Sciatic nerve (tissue), 2 donors: Measurements from ENCODE around the gene SFXN4. TPM values are rescaled to one million over a fixed set of nuclear protein-coding genes. Genes with fewer than 3 reads are reported as not detected.
"Not testable (repeated sequence)": the region's sequence is repeated elsewhere in the genome, so short reads cannot be mapped to it uniquely, and the experiment has no call there.

Experiments used
- ATAC-seq: fragments of 200-7000 bp; cut with Tn5 transposase; one replicate; pipeline ENCODE4 v1.9.1; 2020; ENCODE audit warnings: mild to moderate bottlenecking, moderate library complexity
- DNase-seq: peaks from one replicate; pipeline ENCODE4 v3.0.0-alpha.2; 2020; ENCODE audit warnings: low spot score
- intact Hi-C: fragments of 100-400 bp; cut with DNase I; formaldehyde crosslinking; loops from one replicate; pipeline ENCODE4 v1.14.2; 2022
- total RNA-seq: library from RNA; stranded (reverse); fragmentation: NEBNext Ultra II Directional; extraction: Animal tissue kit (Norgen Biotek cat#: 25700); gene quantifications from one replicate; pipeline ENCODE4 v1.2.1, GENCODE V29; 2021
- donor health status: DM: no; HTN: no; CAD: no.
- donor health status: DM: no; HTN: no; CAD: no.

The SFXN4 gene
- total RNA-seq, 1 donor from 2014 or later, result 13.5 TPM

GRCh38 chr10:119120413-119120867 lies 45.1 kb downstream of the SFXN4 start:
- DNase-seq, result no peak
- intact Hi-C loops, result no loop called here
- no peak for ATAC-seq

- DNase-seq, result no peak
- intact Hi-C loops, result no loop called here
- ATAC-seq, result no peak
These were observed 46.1 kb downstream of the SFXN4 start for GRCh38 chr10:119119400-119119799.

GRCh38 chr10:119118231-119118630 lies 47.3 kb downstream of the SFXN4 start:
- intact Hi-C loops, result no loop called here
- DNase-seq, result no peak

GRCh38 chr10:119116326-119116951 lies 49.1 kb downstream of the SFXN4 start:
- intact Hi-C loops, result no loop called here
- no peak for DNase-seq

More at GRCh38 chr10:119118231-119118630, 47.3 kb downstream of the SFXN4 start:
- no peak for ATAC-seq

GRCh38 chr10:119115926-119116325 lies 49.6 kb downstream of the SFXN4 start:
- ATAC-seq (no peak), DNase-seq (no peak)
- intact Hi-C loops, result no loop called here

More at GRCh38 chr10:119116326-119116951, 49.1 kb downstream of the SFXN4 start:
- ATAC-seq, result no peak

- ATAC-seq, result peak; percentile 58
- no peak for DNase-seq
- intact Hi-C loops, result no loop called here
These were observed 51.5 kb downstream of the SFXN4 start for GRCh38 chr10:119113751-119114732.

GRCh38 chr10:119112056-119112455 lies 53.5 kb downstream of the SFXN4 start:
- DNase-seq (no peak), ATAC-seq (no peak)
- intact Hi-C loops, result no loop called here

GRCh38 chr10:119107771-119108170 lies 57.7 kb downstream of the SFXN4 start:
- DNase-seq, intact Hi-C loops, ATAC-seq: not testable (repeated sequence)

GRCh38 chr10:119107106-119107505 lies 58.4 kb downstream of the SFXN4 start:
- ATAC-seq, DNase-seq, intact Hi-C loops: not testable (repeated sequence)

GRCh38 chr10:119105899-119106298 lies 59.6 kb downstream of the SFXN4 start:
- ATAC-seq, intact Hi-C loops, DNase-seq: not testable (repeated sequence)

GRCh38 chr10:119105155-119105554 lies 60.4 kb downstream of the SFXN4 start:
- intact Hi-C loops, result no loop called here
- no peak for DNase-seq
- ATAC-seq, result no peak

- DNase-seq, result peak; percentile 65
- intact Hi-C loops, result no loop called here
- ATAC-seq, result peak; percentile 8
These were observed 60.9 kb downstream of the SFXN4 start for GRCh38 chr10:119104654-119105015.

- ATAC-seq (peak; percentile 95), DNase-seq (peak; percentile 92)
- intact Hi-C loops, result no loop called here
These were observed 61.4 kb downstream of the SFXN4 start, which contains the start of gene DENND10 for GRCh38 chr10:119103903-119104653. Gene DENND10, plus strand, starts transcription at chr10:119104113. Its CDS starts 30 bp downstream, at chr10:119104143.

GRCh38 chr10:119103241-119103902 lies 62.1 kb downstream of the SFXN4 start:
- DNase-seq, result no peak
- intact Hi-C loops, result no loop called here
- ATAC-seq, result peak; percentile 9

GRCh38 chr10:119101366-119102098 lies 64.0 kb downstream of the SFXN4 start:
- DNase-seq (no peak), ATAC-seq (no peak)
- intact Hi-C loops, result no loop called here

GRCh38 chr10:119100434-119101238 lies 64.9 kb downstream of the SFXN4 start:
- intact Hi-C loops, result no loop called here
- peak; percentile 10 for DNase-seq
- no peak for ATAC-seq

GRCh38 chr10:119098576-119098975 lies 66.9 kb downstream of the SFXN4 start:
- DNase-seq (peak; percentile 2), ATAC-seq (no peak)
- intact Hi-C loops, result no loop called here
